CD4-positive, alpha-beta T cell treated with Interferon gamma for 1 hour (primary cell): Measurements from ENCODE around the gene UBE2C.
A peak's percentile ranks its signal among the peaks of the same experiment; 100 is the strongest.
"Not testable (repeated sequence)": the region's sequence is repeated elsewhere in the genome, so short reads cannot be mapped to it uniquely, and the experiment has no call there.

Experiments
- DNase-seq: peaks from one replicate; pipeline ENCODE4 v3.0.0-alpha.2; 2020

UBE2C gene

GRCh38 chr20:45798935-45799642, 13.4 kb upstream of the UBE2C start:
- DNase-seq, result peak; percentile 47

- no peak for DNase-seq
These were observed 10.6 kb upstream of the UBE2C start for GRCh38 chr20:45801851-45802250.

GRCh38 chr20:45810191-45810970, 2.1 kb upstream of the UBE2C start:
- no peak for DNase-seq

GRCh38 chr20:45813006-45813340, 529 bp downstream of the UBE2C start:
- no peak for DNase-seq

- no peak for DNase-seq
These were observed 1.0 kb downstream of the UBE2C start for GRCh38 chr20:45813489-45813888.

- no peak for DNase-seq
These were observed 1.9 kb downstream of the UBE2C start for GRCh38 chr20:45814314-45814713.

- no peak for DNase-seq
These were observed 4.5 kb downstream of the UBE2C start for GRCh38 chr20:45816951-45817350.

- no peak for DNase-seq
These were observed 5.1 kb downstream of the UBE2C start for GRCh38 chr20:45817376-45818194.

- no peak for DNase-seq
These were observed 5.8 kb downstream of the UBE2C start for GRCh38 chr20:45818239-45818638.

- no peak for DNase-seq
These were observed 7.0 kb downstream of the UBE2C start for GRCh38 chr20:45819466-45819865.

GRCh38 chr20:45821947-45822346, 9.5 kb downstream of the UBE2C start:
- DNase-seq, result no peak

- DNase-seq, result no peak
These were observed 10.4 kb downstream of the UBE2C start for GRCh38 chr20:45822857-45823256.

- DNase-seq, result peak; percentile 55
These were observed 11.7 kb downstream of the UBE2C start for GRCh38 chr20:45823949-45824835.

GRCh38 chr20:45826381-45827019, 14.1 kb downstream of the UBE2C start:
- no peak for DNase-seq

- DNase-seq, result no peak
These were observed 14.7 kb downstream of the UBE2C start, which contains the start of gene TNNC2 for GRCh38 chr20:45827030-45827652. Gene TNNC2 (minus strand): TSS chr20:45827312. CDS start chr20:45827248, 64 bp downstream.

GRCh38 chr20:45827712-45828111, 15.3 kb downstream of the UBE2C start:
- no peak for DNase-seq

GRCh38 chr20:45828589-45828988, 16.1 kb downstream of the UBE2C start:
- no peak for DNase-seq

GRCh38 chr20:45829673-45830106, 17.2 kb downstream of the UBE2C start:
- DNase-seq, result not testable (repeated sequence)

GRCh38 chr20:45832619-45833018, 20.2 kb downstream of the UBE2C start:
- DNase-seq, result no peak

GRCh38 chr20:45833030-45833882, 20.8 kb downstream of the UBE2C start, which contains the start of gene SNX21:
Gene SNX21 (plus strand): TSS chr20:45833799. CDS start chr20:45833920, 121 bp downstream.
- DNase-seq, result peak; percentile 18
